Measurements from ENCODE around the gene GABRB1.

- no peak for TF ChIP-seq EZH2 (IDR thresholded peaks at IDR 0.05)
- no peak for TF ChIP-seq POLR2AphosphoS5 (IDR thresholded peaks at IDR 0.05; ENCODE audit: borderline replicate concordance, low read depth, low read length)
- no peak for TF ChIP-seq FOXP2 (optimal IDR thresholded peaks at IDR 0.05; ENCODE audit: control extremely low read depth, extremely low read length, insufficient read depth)
Measured at GRCh38 chr4:47065051-47065481, 33.7 kb downstream of the GABRB1 start.

Data from SK-N-MC (cell line).